ENCODE measurements around the gene TMEM60.

- no peak for TF ChIP-seq POLR2A (IDR thresholded peaks at IDR 0.05)
- TF ChIP-seq, protein P1, sequence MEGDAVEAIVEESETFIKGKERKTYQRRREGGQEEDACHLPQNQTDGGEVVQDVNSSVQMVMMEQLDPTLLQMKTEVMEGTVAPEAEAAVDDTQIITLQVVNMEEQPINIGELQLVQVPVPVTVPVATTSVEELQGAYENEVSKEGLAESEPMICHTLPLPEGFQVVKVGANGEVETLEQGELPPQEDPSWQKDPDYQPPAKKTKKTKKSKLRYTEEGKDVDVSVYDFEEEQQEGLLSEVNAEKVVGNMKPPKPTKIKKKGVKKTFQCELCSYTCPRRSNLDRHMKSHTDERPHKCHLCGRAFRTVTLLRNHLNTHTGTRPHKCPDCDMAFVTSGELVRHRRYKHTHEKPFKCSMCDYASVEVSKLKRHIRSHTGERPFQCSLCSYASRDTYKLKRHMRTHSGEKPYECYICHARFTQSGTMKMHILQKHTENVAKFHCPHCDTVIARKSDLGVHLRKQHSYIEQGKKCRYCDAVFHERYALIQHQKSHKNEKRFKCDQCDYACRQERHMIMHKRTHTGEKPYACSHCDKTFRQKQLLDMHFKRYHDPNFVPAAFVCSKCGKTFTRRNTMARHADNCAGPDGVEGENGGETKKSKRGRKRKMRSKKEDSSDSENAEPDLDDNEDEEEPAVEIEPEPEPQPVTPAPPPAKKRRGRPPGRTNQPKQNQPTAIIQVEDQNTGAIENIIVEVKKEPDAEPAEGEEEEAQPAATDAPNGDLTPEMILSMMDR (IDR thresholded peaks at IDR 0.05 in 8 of 11, conservative IDR thresholded peaks at IDR 0.05 in 3 of 11), result no peak
Measured at GRCh38 chr7:77800730-77801129, 2.5 kb upstream of the TMEM60 start.
